ENCODE results near the gene BFSP2. TPM values are rescaled to one million over a fixed set of nuclear protein-coding genes. Genes with fewer than 3 reads are reported as not detected.
"Not testable (repeated sequence)": the region's sequence is repeated elsewhere in the genome, so short reads cannot be mapped to it uniquely, and the experiment has no call there.

The BFSP2 gene
- total RNA-seq, 1 donor from 2014 or later = 1.3 TPM

- CTCF ChIA-PET = no interaction called here
- Mint-ChIP-seq H3K27ac (no peak overlapping the region), H3K4me1 (peaks cover 13% of the 10 kb centered on the region), H3K27me3 (no peaks in the 10 kb centered on the region), H3K9me3 (no peaks in the 10 kb centered on the region), H3K36me3 (ENCODE audit: low read depth) (no peaks in the 10 kb centered on the region), H3K4me3 (no peak overlapping the region)
- POLR2A ChIA-PET = no interaction called here
- ATAC-seq (ENCODE audit: low read depth) (no peak), DNase-seq (no peak)
- TF ChIP-seq CTCF (IDR thresholded peaks at IDR 0.05) = no peak
- intact Hi-C loops (cut with micrococcal nuclease) = loop anchor here (5.0 kb wide), 2 partner anchors 43 to 52 kb away; partner anchors contain the start of gene CDV3
Measured at GRCh38 chr3:133520286-133520685, 120.4 kb downstream of the BFSP2 start.

- DNase-seq; H3K4me3 Mint-ChIP-seq; H3K27ac Mint-ChIP-seq; H3K36me3 Mint-ChIP-seq (ENCODE audit: low read depth); H3K9me3 Mint-ChIP-seq; ATAC-seq (ENCODE audit: low read depth); H3K27me3 Mint-ChIP-seq; POLR2A ChIA-PET; CTCF ChIA-PET: not testable (repeated sequence)
- H3K4me1 Mint-ChIP-seq = peaks cover 15% of the 10 kb centered on the region
- intact Hi-C loops (cut with micrococcal nuclease) = loop anchor here (5.0 kb wide), 2 partner anchors 44 to 51 kb away; partner anchors contain the start of gene CDV3
Measured at GRCh38 chr3:133520938-133521337, 121.1 kb downstream of the BFSP2 start.

GRCh38 chr3:133521946-133522345 is 122.1 kb downstream of the BFSP2 start:
- intact Hi-C loops (cut with micrococcal nuclease) = loop anchor here (2.0 to 5.0 kb wide), 3 partner anchors 15 to 50 kb away; partner anchors contain the start of gene CDV3
- H3K4me1 Mint-ChIP-seq = peaks cover 15% of the 10 kb centered on the region
- H3K27me3 Mint-ChIP-seq = no peaks in the 10 kb centered on the region
- no peak overlapping the region for H3K27ac Mint-ChIP-seq
- no peaks in the 10 kb centered on the region for H3K36me3 Mint-ChIP-seq (ENCODE audit: low read depth)
- no peaks in the 10 kb centered on the region for H3K9me3 Mint-ChIP-seq
- TF ChIP-seq CTCF (IDR thresholded peaks at IDR 0.05) = no peak
- ChIA-PET CTCF (interaction anchor here (1.2 to 1.3 kb wide), 2 partner anchors 34 to 50 kb away, joined by 3 read pairs; no protein-coding TSS in a partner anchor), POLR2A (interaction anchor here (1.1 kb wide), 1 partner anchor 51 kb away, joined by 5 read pairs; the partner anchor contains the start of gene CDV3)
- no peak overlapping the region for H3K4me3 Mint-ChIP-seq
- ATAC-seq (ENCODE audit: low read depth) = no peak
- no peak for DNase-seq

GRCh38 chr3:133523758-133524157 is 123.9 kb downstream of the BFSP2 start:
- CTCF ChIA-PET; DNase-seq; H3K36me3 Mint-ChIP-seq (ENCODE audit: low read depth); H3K27me3 Mint-ChIP-seq; H3K27ac Mint-ChIP-seq; H3K9me3 Mint-ChIP-seq; ATAC-seq (ENCODE audit: low read depth); H3K4me3 Mint-ChIP-seq: not testable (repeated sequence)
- peaks cover 15% of the 10 kb centered on the region for H3K4me1 Mint-ChIP-seq
- intact Hi-C loops (cut with micrococcal nuclease) = loop anchor here (2.0 to 5.0 kb wide), 3 partner anchors 17 to 49 kb away; partner anchors contain the start of gene CDV3
- POLR2A ChIA-PET = interaction anchor here (1.1 kb wide), 1 partner anchor 55 kb away, joined by 3 read pairs; no protein-coding TSS in a partner anchor

Other genes with a start within 250 kb of the BFSP2 start
- 227 and 229 TPM in 2 replicates for gene CDV3, start 173.6 kb downstream of the BFSP2 start, total RNA-seq